MM.1S (cell line): ENCODE measurements around the gene ITPKA.

Source experiments
- DNase-seq: peaks from one replicate; pipeline ENCODE4 v3.0.0-alpha.2; 2015
- H2AFZ ChIP-seq: fragments of 300-600 bp; sonication (generic); 2 replicates; pipeline ENCODE4 v1.6.0; 2016; ENCODE audit warnings: antibody characterized with exemption, low read length
- H3F3A ChIP-seq: fragments of 300-600 bp; sonication (generic); 2 replicates; pipeline ENCODE4 v1.6.1; 2016; ENCODE audit warnings: mild to moderate bottlenecking, antibody characterized with exemption, low read length, moderate library complexity, mixed read lengths; ENCODE audit not compliant: insufficient read depth
- H3K27ac ChIP-seq: fragments of 300-600 bp; sonication (generic); 2 replicates; pipeline ENCODE4 v1.5.1; 2016; ENCODE audit warnings: mild to moderate bottlenecking, low read length
- H3K27me3 ChIP-seq: fragments of 300-600 bp; sonication (generic); replicated peaks from 2 replicates; pipeline ENCODE4 v1.6.0; 2016; ENCODE audit warnings: low read length; ENCODE audit not compliant: insufficient read depth
- H3K36me3 ChIP-seq: fragments of 300-600 bp; sonication (generic); replicated peaks from 2 replicates; pipeline ENCODE4 v1.6.1; 2016; ENCODE audit warnings: mild to moderate bottlenecking, low read length, mixed read lengths; ENCODE audit not compliant: insufficient read depth
- H3K4me1 ChIP-seq: fragments of 300-600 bp; sonication (generic); 2 replicates; pipeline ENCODE4 v1.6.1; 2016; ENCODE audit warnings: low read length, mixed read lengths
- H3K4me2 ChIP-seq: fragments of 300-600 bp; sonication (generic); 2 replicates; pipeline ENCODE4 v1.6.0; 2016; ENCODE audit warnings: low read depth, low read length
- H3K4me3 ChIP-seq: fragments of 300-600 bp; sonication (generic); 2 replicates; pipeline ENCODE4 v1.5.1; 2016; ENCODE audit warnings: low read length, mixed read lengths
- H3K79me2 ChIP-seq: fragments of 300-600 bp; sonication (generic); 2 replicates; pipeline ENCODE4 v1.6.1; 2016; ENCODE audit warnings: mixed run types, low read length, mixed read lengths
- H3K9ac ChIP-seq: fragments of 300-600 bp; sonication (generic); 2 replicates; pipeline ENCODE4 v1.6.1; 2016; ENCODE audit warnings: low read length, mixed read lengths
- H3K9me2 ChIP-seq: fragments of 300-600 bp; sonication (generic); replicated peaks from 2 replicates; pipeline ENCODE4 v1.6.1; 2016; ENCODE audit warnings: mild to moderate bottlenecking, low read length, mixed read lengths; ENCODE audit not compliant: insufficient read depth
- H3K9me3 ChIP-seq: fragments of 300-600 bp; sonication (generic); replicated peaks from 2 replicates; pipeline ENCODE4 v1.6.1; 2016; ENCODE audit warnings: mild to moderate bottlenecking, low read length, mixed read lengths; ENCODE audit not compliant: insufficient read depth
- H4K20me1 ChIP-seq: fragments of 300-600 bp; sonication (generic); 2 replicates; pipeline ENCODE4 v1.6.1; 2016; ENCODE audit warnings: mild to moderate bottlenecking, low read length, moderate library complexity, mixed read lengths; ENCODE audit not compliant: insufficient read depth
- CTCF ChIP-seq: fragments of 300-600 bp; sonication (generic); IDR thresholded peaks from 2 replicates; pipeline ENCODE4 v1.5.1; 2016; ENCODE audit warnings: antibody characterized with exemption, low read length, mixed read lengths
- EZH2 ChIP-seq: fragments of 300-600 bp; sonication (generic); optimal IDR thresholded peaks from 2 replicates; pipeline ENCODE3; 2017; ENCODE audit warnings: low read depth, mild to moderate bottlenecking, antibody characterized with exemption, low read length, mixed read lengths
- EZH2phosphoT487 ChIP-seq: fragments of 300-600 bp; sonication (generic); IDR thresholded peaks from 2 replicates; pipeline ENCODE4 v1.6.1; 2018; ENCODE audit warnings: antibody characterized with exemption, low read length

ITPKA gene

GRCh38 chr15:41476416-41477048 is 17.1 kb upstream of the ITPKA start:
- Histone ChIP-seq H3K9me2 (no peaks in the 10 kb centered on the region), H3K9me3 (no peaks in the 10 kb centered on the region), H3K4me1 (no peaks in the 10 kb centered on the region), H4K20me1 (no peaks in the 10 kb centered on the region; the same call in 1 of the 2 replicates), H3K27ac (no peak overlapping the region), H2AFZ (no peak overlapping the region), H3K4me3 (no peak overlapping the region), H3K9ac (no peak overlapping the region), H3K79me2 (no peaks in the 10 kb centered on the region), H3K4me2 (no peak overlapping the region), H3K36me3 (peaks cover 6% of the 10 kb centered on the region; the same call in 1 of the 2 replicates), H3K27me3 (no peaks in the 10 kb centered on the region), H3F3A (peaks cover 3% of the 10 kb centered on the region; the same call in 1 of the 2 replicates)
- TF ChIP-seq EZH2phosphoT487 (no peak), EZH2 (no peak), CTCF (no peak)
- no peak for DNase-seq

- Histone ChIP-seq H3K9me3 (no peaks in the 10 kb centered on the region), H3F3A (peaks cover 6% of the 10 kb centered on the region; the same call in 1 of the 2 replicates), H3K9me2 (no peaks in the 10 kb centered on the region), H3K36me3 (0 out of 2 replicates have a peak, but pooled peaks cover 6% of the 10 kb centered on the region), H3K4me1 (peaks cover 19% of the 10 kb centered on the region), H3K27me3 (no peaks in the 10 kb centered on the region), H3K4me2 (no peak overlapping the region), H4K20me1 (no peaks in the 10 kb centered on the region; the same call in 1 of the 2 replicates), H3K79me2 (no peaks in the 10 kb centered on the region), H3K27ac (no peak overlapping the region), H3K9ac (no peak overlapping the region), H3K4me3 (no peak overlapping the region), H2AFZ (no peak overlapping the region)
- no peak for DNase-seq
- TF ChIP-seq CTCF (no peak), EZH2phosphoT487 (no peak), EZH2 (no peak)
Observed at GRCh38 chr15:41480396-41481140, 13.1 kb upstream of the ITPKA start.

- H3K79me2 ChIP-seq = no peaks in the 10 kb centered on the region
- H3K9me2 ChIP-seq = no peaks in the 10 kb centered on the region
- H3K9me3 ChIP-seq = no peaks in the 10 kb centered on the region
- no peaks in the 10 kb centered on the region for H3K36me3 ChIP-seq
- H3F3A ChIP-seq = peaks cover 6% of the 10 kb centered on the region; the same call in 1 of the 2 replicates
- H3K27me3 ChIP-seq = no peaks in the 10 kb centered on the region
- DNase-seq = no peak
- no peak overlapping the region for H3K27ac ChIP-seq
- H3K4me2 ChIP-seq = peak overlapping the region; percentile 34
- no peak overlapping the region for H2AFZ ChIP-seq
- H4K20me1 ChIP-seq = no peaks in the 10 kb centered on the region; the same call in 1 of the 2 replicates
- no peak overlapping the region for H3K9ac ChIP-seq
- TF ChIP-seq EZH2phosphoT487 (no peak), EZH2 (no peak), CTCF (no peak)
- H3K4me1 ChIP-seq = peaks cover 19% of the 10 kb centered on the region
- no peak overlapping the region for H3K4me3 ChIP-seq
Observed at GRCh38 chr15:41482110-41482877, 11.4 kb upstream of the ITPKA start.
